Heart right ventricle (tissue), 16 donors: ENCODE data around the gene FAN1. TPM values are rescaled to one million over a fixed set of nuclear protein-coding genes. Genes with fewer than 3 reads are reported as not detected.
"Not testable (repeated sequence)": the region's sequence is repeated elsewhere in the genome, so short reads cannot be mapped to it uniquely, and the experiment has no call there.

ENCODE experiments used
- ATAC-seq, 8 donors: fragments of 200-7000 bp; cut with Tn5 transposase; one replicate each; pipeline ENCODE4 v1.9.1; 2020; ENCODE audit warnings: mild to moderate bottlenecking in 8 of 8, moderate library complexity in 8 of 8, moderate number of reproducible peaks in 1 of 8
- DNase-seq, 2 donors: peaks; one replicate each; pipeline ENCODE4 v3.0.0-alpha.2; 2020
- H3K27ac ChIP-seq, 10 donors: fragments of 200-600 bp; sonication (generic) in 2 of 10; one replicate each; pipeline versions ENCODE4 v1.5.0 to v1.8.0; 2020 to 2022; ENCODE audit warnings: mild to moderate bottlenecking in 3 of 10
- H3K27me3 ChIP-seq, 7 donors: fragments of 200-600 bp; one replicate each; pipeline ENCODE4 v1.8.0; 2021 to 2022; ENCODE audit warnings: mild to moderate bottlenecking in 2 of 7
- H3K36me3 ChIP-seq, 9 donors: fragments of 200-600 bp; sonication (generic) in 1 of 9; one replicate each; pipeline versions ENCODE4 v1.5.0 to v1.8.0; 2020 to 2022; ENCODE audit warnings: mild to moderate bottlenecking in 2 of 9
- H3K4me1 ChIP-seq, 9 donors: fragments of 200-600 bp; sonication (generic) in 1 of 9; one replicate each; pipeline versions ENCODE4 v1.5.0 to v1.8.0; 2020 to 2022; ENCODE audit warnings: mild to moderate bottlenecking in 4 of 9
- H3K4me3 ChIP-seq, 10 donors: fragments of 200-600 bp; sonication (generic) in 2 of 10; one replicate each; pipeline versions ENCODE4 v1.5.0 to v1.8.0; 2020 to 2022; ENCODE audit warnings: mild to moderate bottlenecking in 7 of 10, moderate library complexity in 2 of 10
- H3K9me3 ChIP-seq, 11 donors: fragments of 200-600 bp in 10 of 11; sonication (generic) in 2 of 11; one replicate each; pipeline versions ENCODE4 v1.5.0 to v1.8.0; 2013 to 2022; ENCODE audit warnings: mild to moderate bottlenecking in 2 of 11, control low read depth in 1 of 11, moderate library complexity in 1 of 11
- CTCF ChIP-seq, 9 donors: fragments of 200-600 bp; sonication (generic) in 2 of 9; IDR thresholded peaks; one replicate each; pipeline versions ENCODE4 v1.5.0 to v1.8.0; 2021 to 2022; ENCODE audit warnings: antibody characterized with exemption in 9 of 9, mild to moderate bottlenecking in 5 of 9, moderate library complexity in 1 of 9
- WGBS, 2 donors: extraction: QIAGEN DNeasy Blood & Tissue Kit; methylation state at CpG; one replicate each; pipeline ENCODE4 v1.1.7; 2013; ENCODE audit warnings: inconsistent platforms in 1 of 2; 5-methylcytosine and 5-hydroxymethylcytosine counted together
- intact Hi-C, 10 donors: fragments of 100-400 bp; cut with DNase I; formaldehyde crosslinking; loops; one replicate each; pipeline versions ENCODE4 v1.11.1 to v1.14.2; 2022
- polyA plus RNA-seq, 2 donors: library from polyadenylated mRNA; stranded (reverse); fragments of 200-250 nt; gene quantifications; one replicate each; pipeline ENCODE4 v1.2.3, GENCODE V29; 2013
- total RNA-seq, 10 donors: library from RNA; stranded (reverse); fragmentation: NEBNext Ultra II Directional in 3 of 10; extraction: Animal tissue kit (Norgen Biotek cat#: 25700) in 3 of 10; gene quantifications; one replicate each; pipeline versions ENCODE4 v1.2.1 to v1.2.4, GENCODE V29; 2021 to 2023
- donor health status: Arrhythmogenic right ventricular cardiomyopathy.
- donor health status: ischemic (EF 13 %, LVEDD 7.1; RV severe dilation, severe dysfunction).
- donor health status: healthy with polysubstance abuse.
- donor health status: DM: no; HTN: yes; CAD: no.
- donor health status: DM: no; HTN: no; CAD: no.
- donor health status: ischemic (EF 25% LVEDD 6.9; RV normal size, moderate dysfunction).
- donor health status: ischemic (EF 25% LVEDD 5.7; RV mildly dilated, moderate dysfunction).
- donor health status: healthy.
- donor health status: DM: yes; HTN: yes; CAD: no.
- donor health status: Ischemic cardiomyopathy.
- donor health status: ischemic (EF 35%, LVEDD 5.7; RV mildly dilated, moderate dysfunction).
- donor health status: nonischemic (EF 11% LVEDD 7.7; RV severe dilation, severe dysfunction).
- donor health status: DM: yes; HTN: yes; CAD: no.
- donor health status: PGD.
- donor health status: ischemic (EF 29% LVEDD 5.4; RV normal size, mild dysfunction).
- donor health status: nonischemic (EF 23%, LVEDD 6.1; RV moderate dilation, normal function).

The FAN1 gene
- total and polyA plus RNA-seq, 12 donors: 8.2 to 28.0 (median 16.6) TPM

DNA sequence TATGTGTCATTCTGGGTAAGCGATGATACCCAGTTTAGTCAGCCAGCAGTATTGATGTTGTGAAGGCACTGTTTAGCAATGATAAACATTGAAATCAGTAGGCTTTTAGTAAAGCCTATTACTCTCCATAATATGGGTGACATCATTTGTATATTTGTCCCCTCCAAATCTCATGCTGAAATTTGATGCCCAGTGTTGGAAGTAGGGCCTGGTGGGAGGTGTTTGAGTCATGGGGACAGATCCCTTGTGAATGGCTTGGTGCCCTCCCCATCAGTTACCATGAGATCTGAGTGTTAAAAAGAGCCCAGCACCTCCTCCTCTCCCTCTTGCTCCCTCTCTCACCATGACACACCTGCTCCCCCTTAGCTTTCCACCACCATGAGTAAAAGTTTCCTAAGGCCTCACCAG is 31.4 kb upstream of the FAN1 start:
- Histone ChIP-seq H3K4me1 (no peaks in the 10 kb centered on the region), H3K4me3 (no peak overlapping the region), H3K27me3 (no peaks in the 10 kb centered on the region), H3K36me3 (no peaks in the 10 kb centered on the region), H3K27ac (no peak overlapping the region), H3K9me3 (no peaks in the 10 kb centered on the region)
- no peak for DNase-seq
- intact Hi-C loops: loop anchor here in 1 of 10 donors (10.0 kb wide), 1 partner anchor 208 kb away; no protein-coding TSS in a partner anchor
- no peak for ATAC-seq
- no peak for TF ChIP-seq CTCF (IDR thresholded peaks at IDR 0.05)
- 84 to 87% methylated on average over 1 of the region's 1 CpG for WGBS, 2 donors

GRCh38 chr15:30877070-30877469 is 26.6 kb upstream of the FAN1 start:
- H3K4me3 ChIP-seq: no peak overlapping the region
- no peaks in the 10 kb centered on the region for H3K9me3 ChIP-seq
- H3K4me1 ChIP-seq: no peaks in the 10 kb centered on the region
- no peak for TF ChIP-seq CTCF (IDR thresholded peaks at IDR 0.05)
- intact Hi-C loops: loop anchor here in 1 of 10 donors (10.0 kb wide), 1 partner anchor 212 kb away; no protein-coding TSS in a partner anchor
- no peak for DNase-seq
- H3K27me3 ChIP-seq: no peaks in the 10 kb centered on the region
- no peaks in the 10 kb centered on the region for H3K36me3 ChIP-seq
- no peak overlapping the region for H3K27ac ChIP-seq
- no peak for ATAC-seq

GRCh38 chr15:30878515-30878914 is 25.2 kb upstream of the FAN1 start:
- DNase-seq (no peak), ATAC-seq (no peak)
- 58 to 65% methylated on average over 1 of the region's 1 CpG for WGBS, 2 donors
- intact Hi-C loops: loop anchor here in 1 of 10 donors (10.0 kb wide), 1 partner anchor 214 kb away; no protein-coding TSS in a partner anchor
- Histone ChIP-seq H3K36me3 (no peaks in the 10 kb centered on the region), H3K27ac (no peak overlapping the region), H3K27me3 (no peaks in the 10 kb centered on the region), H3K4me1 (no peaks in the 10 kb centered on the region), H3K4me3 (no peak overlapping the region), H3K9me3 (no peaks in the 10 kb centered on the region)
- TF ChIP-seq CTCF (IDR thresholded peaks at IDR 0.05): no peak

- H3K27me3 ChIP-seq: no peaks in the 10 kb centered on the region
- 86 to 89% methylated on average over 22 of the region's 22 CpGs for WGBS, 2 donors
- no peaks in the 10 kb centered on the region for H3K36me3 ChIP-seq
- no peaks in the 10 kb centered on the region for H3K9me3 ChIP-seq
- H3K4me3 ChIP-seq: no peak overlapping the region
- H3K4me1 ChIP-seq: no peaks in the 10 kb centered on the region
- intact Hi-C loops: no loop called here
- DNase-seq: no peak
- H3K27ac ChIP-seq: no peak overlapping the region
- no peak for ATAC-seq
- no peak for TF ChIP-seq CTCF (IDR thresholded peaks at IDR 0.05)
These were observed 20.8 kb upstream of the FAN1 start for GRCh38 chr15:30882849-30883433.

- intact Hi-C loops: not testable (repeated sequence)
These were observed 20.0 kb upstream of the FAN1 start for GRCh38 chr15:30883666-30884065.

More at GRCh38 chr15:30883666-30884065, 20.0 kb upstream of the FAN1 start:
- not testable (repeated sequence) for H3K27me3 ChIP-seq, H3K36me3 ChIP-seq, H3K27ac ChIP-seq, H3K4me1 ChIP-seq, ATAC-seq, DNase-seq, H3K4me3 ChIP-seq, H3K9me3 ChIP-seq
- WGBS, 2 donors: 92 to 95% methylated on average over 13 to 17 of the region's 17 CpGs
